Activated effector memory CD4-positive, alpha-beta T cell treated with Interleukin-2 at 50 U/mL for 16 hours (primary cell): Measurements from ENCODE around the gene NTM.
A peak's percentile ranks its signal among the peaks of the same experiment; 100 is the strongest.

Source experiments
- DNase-seq: peaks from one replicate; pipeline ENCODE4 v3.0.0-alpha.2; 2020

Gene NTM

GRCh38 chr11:131694526-131695424 lies 324.4 kb downstream of the NTM start:
- peak; percentile 9 for DNase-seq

- DNase-seq = no peak
Observed at GRCh38 chr11:131695889-131696429, 325.5 kb downstream of the NTM start.

- DNase-seq = no peak
Observed at GRCh38 chr11:131696690-131697089, 326.3 kb downstream of the NTM start.

- no peak for DNase-seq
Observed at GRCh38 chr11:131703311-131703710, 332.9 kb downstream of the NTM start.

GRCh38 chr11:131704682-131705081 lies 334.3 kb downstream of the NTM start:
- DNase-seq = no peak

GRCh38 chr11:131710511-131710910 lies 340.1 kb downstream of the NTM start:
- DNase-seq = no peak

GRCh38 chr11:131712897-131713296 lies 342.5 kb downstream of the NTM start:
- no peak for DNase-seq

- no peak for DNase-seq
Observed at GRCh38 chr11:131713529-131714134, 343.2 kb downstream of the NTM start.

- DNase-seq = no peak
Observed at GRCh38 chr11:131717616-131718015, 347.2 kb downstream of the NTM start.

- no peak for DNase-seq
Observed at GRCh38 chr11:131723088-131723487, 352.7 kb downstream of the NTM start.

GRCh38 chr11:131724436-131724975 lies 354.1 kb downstream of the NTM start:
- no peak for DNase-seq

GRCh38 chr11:131734871-131735270 lies 364.5 kb downstream of the NTM start:
- DNase-seq = no peak

- DNase-seq = no peak
Observed at GRCh38 chr11:131737357-131737756, 366.9 kb downstream of the NTM start.

GRCh38 chr11:131739243-131739882 lies 368.9 kb downstream of the NTM start:
- DNase-seq = no peak

- no peak for DNase-seq
Observed at GRCh38 chr11:131744847-131745246, 374.4 kb downstream of the NTM start.

GRCh38 chr11:131745405-131745804 lies 375.0 kb downstream of the NTM start:
- no peak for DNase-seq

- DNase-seq = no peak
Observed at GRCh38 chr11:131746201-131746600, 375.8 kb downstream of the NTM start.

GRCh38 chr11:131748151-131749050 lies 378.0 kb downstream of the NTM start:
- no peak for DNase-seq

GRCh38 chr11:131749101-131749500 lies 378.7 kb downstream of the NTM start:
- DNase-seq = no peak

GRCh38 chr11:131750152-131750551 lies 379.7 kb downstream of the NTM start:
- DNase-seq = no peak

- no peak for DNase-seq
Observed at GRCh38 chr11:131750692-131751091, 380.3 kb downstream of the NTM start.

GRCh38 chr11:131754671-131755070 lies 384.3 kb downstream of the NTM start:
- no peak for DNase-seq
